Measurements from ENCODE around the gene RMDN2. TPM values are rescaled to one million over a fixed set of nuclear protein-coding genes. Genes with fewer than 3 reads are reported as not detected.
A peak's percentile ranks its signal among the peaks of the same experiment; 100 is the strongest.

The RMDN2 gene
- total RNA-seq, 1 donor from 2014 or later = 7.0 TPM

- Mint-ChIP-seq H3K36me3 (no peaks in the 10 kb centered on the region), H3K27me3 (no peaks in the 10 kb centered on the region), H3K27ac (no peak overlapping the region), H3K4me1 (ENCODE audit: unreplicated experiment) (peaks cover 27% of the 10 kb centered on the region), H3K9me3 (no peaks in the 10 kb centered on the region), H3K4me3 (no peak overlapping the region)
- TF ChIP-seq CTCF (conservative IDR thresholded peaks at IDR 0.05) = no peak
- no peak for DNase-seq (ENCODE audit: extremely low spot score, unreplicated experiment)
Measured at GRCh38 chr2:37915773-37916172, 9.3 kb upstream of the RMDN2 start.

- Mint-ChIP-seq H3K27me3 (no peaks in the 10 kb centered on the region), H3K9me3 (no peaks in the 10 kb centered on the region), H3K27ac (peak overlapping the region; percentile 65), H3K4me3 (no peak overlapping the region), H3K36me3 (no peaks in the 10 kb centered on the region), H3K4me1 (ENCODE audit: unreplicated experiment) (peaks cover 27% of the 10 kb centered on the region)
- no peak for DNase-seq (ENCODE audit: extremely low spot score, unreplicated experiment)
- TF ChIP-seq CTCF (conservative IDR thresholded peaks at IDR 0.05) = no peak
Measured at GRCh38 chr2:37916512-37917082, 8.5 kb upstream of the RMDN2 start.

GRCh38 chr2:37917281-37918228 lies 7.5 kb upstream of the RMDN2 start:
- peaks cover 3% of the 10 kb centered on the region for H3K27me3 Mint-ChIP-seq
- peak overlapping the region; percentile 65 for H3K27ac Mint-ChIP-seq
- H3K4me1 Mint-ChIP-seq (ENCODE audit: unreplicated experiment) = peaks cover 31% of the 10 kb centered on the region
- no peak overlapping the region for H3K4me3 Mint-ChIP-seq
- DNase-seq (ENCODE audit: extremely low spot score, unreplicated experiment) = no peak
- no peaks in the 10 kb centered on the region for H3K36me3 Mint-ChIP-seq
- H3K9me3 Mint-ChIP-seq = no peaks in the 10 kb centered on the region
- TF ChIP-seq CTCF (conservative IDR thresholded peaks at IDR 0.05) = no peak

GRCh38 chr2:37918742-37919186 lies 6.3 kb upstream of the RMDN2 start:
- H3K4me1 Mint-ChIP-seq (ENCODE audit: unreplicated experiment) = peaks cover 33% of the 10 kb centered on the region
- no peak for DNase-seq (ENCODE audit: extremely low spot score, unreplicated experiment)
- H3K27me3 Mint-ChIP-seq = peaks cover 3% of the 10 kb centered on the region
- no peak overlapping the region for H3K4me3 Mint-ChIP-seq
- H3K36me3 Mint-ChIP-seq = no peaks in the 10 kb centered on the region
- H3K9me3 Mint-ChIP-seq = no peaks in the 10 kb centered on the region
- no peak for TF ChIP-seq CTCF (conservative IDR thresholded peaks at IDR 0.05)
- no peak overlapping the region for H3K27ac Mint-ChIP-seq

GRCh38 chr2:37919631-37920032 lies 5.5 kb upstream of the RMDN2 start:
- Mint-ChIP-seq H3K4me1 (ENCODE audit: unreplicated experiment) (peaks cover 33% of the 10 kb centered on the region), H3K27me3 (peaks cover 3% of the 10 kb centered on the region), H3K9me3 (no peaks in the 10 kb centered on the region), H3K36me3 (no peaks in the 10 kb centered on the region), H3K4me3 (no peak overlapping the region), H3K27ac (no peak overlapping the region)
- no peak for TF ChIP-seq CTCF (conservative IDR thresholded peaks at IDR 0.05)
- DNase-seq (ENCODE audit: extremely low spot score, unreplicated experiment) = no peak

Data from type B pancreatic cell (in vitro differentiated cells).